Sigmoid colon (tissue), 7 donors: Measurements from ENCODE around the gene CUX1. TPM values are rescaled to one million over a fixed set of nuclear protein-coding genes. Genes with fewer than 3 reads are reported as not detected.
A peak's percentile ranks its signal among the peaks of the same experiment; 100 is the strongest.
"Not testable (repeated sequence)": the region's sequence is repeated elsewhere in the genome, so short reads cannot be mapped to it uniquely, and the experiment has no call there.

Experiments
- DNase-seq: peaks from one replicate; pipeline ENCODE4 v3.0.0-alpha.2; 2019
- H3K27ac ChIP-seq, 4 donors: fragments of 200-600 bp; sonication (generic); one replicate each; pipeline ENCODE4 v1.5.1; 2016 to 2019; ENCODE audit warnings: mild to moderate bottlenecking in 1 of 4
- H3K27me3 ChIP-seq, 3 donors: fragments of 200-600 bp; sonication (generic); one replicate each; pipeline ENCODE4 v1.5.1; 2019; ENCODE audit warnings: mild to moderate bottlenecking in 1 of 3
- H3K36me3 ChIP-seq, 4 donors: fragments of 200-600 bp; sonication (generic); one replicate each; pipeline ENCODE4 v1.5.1; 2016 to 2019
- H3K4me1 ChIP-seq, 4 donors: fragments of 200-600 bp; sonication (generic); one replicate each; pipeline ENCODE4 v1.5.1; 2017 to 2019
- H3K4me3 ChIP-seq, 4 donors: fragments of 200-600 bp; sonication (generic); one replicate each; pipeline ENCODE4 v1.5.1; 2017 to 2019; ENCODE audit warnings: mild to moderate bottlenecking in 2 of 4, moderate library complexity in 1 of 4
- H3K9me3 ChIP-seq, 4 donors: fragments of 200-600 bp in 3 of 4; sonication (generic) in 3 of 4; one replicate each; pipeline versions ENCODE4 v1.5.1 to v1.6.1; 2013 to 2019
- CTCF ChIP-seq, 4 experiments: fragments of 450-650 bp in 3 of 4; fragments of 200-600 bp in 1 of 4; IDR thresholded peaks; one replicate each; pipeline ENCODE4 v1.5.1; 2016 to 2019; ENCODE audit warnings: antibody characterized with exemption in 4 of 4, mild to moderate bottlenecking in 3 of 4, moderate library complexity in 2 of 4
- EP300 ChIP-seq, 4 donors: sonication (generic); formaldehyde crosslinking; IDR thresholded peaks; one replicate each; pipeline ENCODE4 v1.6.1; 2017; ENCODE audit warnings: antibody characterized with exemption in 4 of 4
- POLR2A ChIP-seq, 2 donors: fragments of 450-650 bp; IDR thresholded peaks; one replicate each; pipeline ENCODE4 v1.6.1; 2016; ENCODE audit warnings: antibody characterized with exemption in 2 of 2, mild to moderate bottlenecking in 2 of 2, moderate library complexity in 2 of 2
- POLR2AphosphoS5 ChIP-seq, 4 donors: sonication (generic); formaldehyde crosslinking; IDR thresholded peaks; one replicate each; pipeline ENCODE4 v1.6.1; 2017; ENCODE audit warnings: antibody characterized with exemption in 4 of 4
- WGBS, 2 donors: extraction: QIAGEN DNeasy Blood & Tissue Kit; methylation state at CpG; one replicate each; pipeline ENCODE4 v1.1.7; 2013; 5-methylcytosine and 5-hydroxymethylcytosine counted together
- intact Hi-C: fragments of 100-400 bp; cut with DNase I; formaldehyde crosslinking; loops from one replicate; pipeline ENCODE4 v1.15.1; 2023
- polyA plus RNA-seq, 3 donors: library from polyadenylated mRNA; stranded (reverse); fragments of 200-250 nt; gene quantifications; one replicate each; pipeline ENCODE4 v1.2.3, GENCODE V29; 2013
- total RNA-seq, 4 donors: library from RNA; depleted of rRNA; stranded (reverse); fragments of >200 nt; gene quantifications; one replicate each; pipeline ENCODE4 v1.1.0, GENCODE V29; 2016
- donor health status: healthy with polysubstance abuse.
- donor health status: Bipolar disorder and iron deficiency.
- donor health status: healthy.

Gene CUX1
- total and polyA plus RNA-seq, 7 donors = 46.7 to 127 (median 49.9) TPM

GRCh38 chr7:102024769-102025391 is 207.5 kb downstream of the CUX1 start:
- no peaks in the 10 kb centered on the region for H3K27me3 ChIP-seq
- WGBS, 2 donors = 61 to 71% methylated on average over 15 of the region's 15 CpGs
- no peak for DNase-seq
- intact Hi-C loops = no loop called here
- no peak overlapping the region for H3K27ac ChIP-seq
- TF ChIP-seq POLR2AphosphoS5 (IDR thresholded peaks at IDR 0.05) (no peak), POLR2A (IDR thresholded peaks at IDR 0.05) (no peak), EP300 (IDR thresholded peaks at IDR 0.05) (no peak), CTCF (IDR thresholded peaks at IDR 0.05) (no peak)
- H3K36me3 ChIP-seq = peaks cover 0 to 11% (median 0%) of the 10 kb centered on the region in 4 donors
- no peaks in the 10 kb centered on the region for H3K9me3 ChIP-seq
- H3K4me1 ChIP-seq = peaks cover 0 to 23% (median 18%) of the 10 kb centered on the region in 4 donors
- H3K4me3 ChIP-seq = no peak overlapping the region

- H3K27ac ChIP-seq, H3K4me3 ChIP-seq, H3K9me3 ChIP-seq, H3K27me3 ChIP-seq, intact Hi-C loops, DNase-seq: not testable (repeated sequence)
- peaks cover 0 to 15% (median 0%) of the 10 kb centered on the region in 4 donors for H3K36me3 ChIP-seq
- 84 to 85% methylated on average over 4 of the region's 4 CpGs for WGBS, 2 donors
- H3K4me1 ChIP-seq = peaks cover 0 to 23% (median 18%) of the 10 kb centered on the region in 4 donors
These were observed 208.4 kb downstream of the CUX1 start for GRCh38 chr7:102025777-102026176.

GRCh38 chr7:102028206-102028826 is 210.9 kb downstream of the CUX1 start:
- TF ChIP-seq EP300 (IDR thresholded peaks at IDR 0.05) (no peak), POLR2AphosphoS5 (IDR thresholded peaks at IDR 0.05) (no peak), CTCF (IDR thresholded peaks at IDR 0.05) (no peak), POLR2A (IDR thresholded peaks at IDR 0.05) (no peak)
- Histone ChIP-seq H3K27ac (no peak overlapping the region), H3K36me3 (peaks cover 0 to 15% (median 0%) of the 10 kb centered on the region in 4 donors), H3K4me1 (peaks cover 0 to 15% (median 12%) of the 10 kb centered on the region in 4 donors), H3K9me3 (no peaks in the 10 kb centered on the region), H3K4me3 (no peak overlapping the region), H3K27me3 (no peaks in the 10 kb centered on the region)
- DNase-seq = no peak
- intact Hi-C loops = no loop called here
- WGBS, 2 donors = 67 to 92% methylated on average over 18 of the region's 18 CpGs

GRCh38 chr7:102029616-102030015 is 212.2 kb downstream of the CUX1 start:
- 90 to 94% methylated on average over 6 of the region's 6 CpGs for WGBS, 2 donors
- DNase-seq = no peak
- Histone ChIP-seq H3K4me3 (no peak overlapping the region), H3K27me3 (no peaks in the 10 kb centered on the region), H3K36me3 (peaks cover 0 to 15% (median 0%) of the 10 kb centered on the region in 4 donors), H3K9me3 (no peaks in the 10 kb centered on the region), H3K4me1 (peaks cover 0 to 3% (median under 1%) of the 10 kb centered on the region in 4 donors), H3K27ac (no peak overlapping the region)
- TF ChIP-seq CTCF (IDR thresholded peaks at IDR 0.05) = no peak
- no peak for TF ChIP-seq POLR2AphosphoS5 (IDR thresholded peaks at IDR 0.05)
- TF ChIP-seq EP300 (IDR thresholded peaks at IDR 0.05) = no peak
- no peak for TF ChIP-seq POLR2A (IDR thresholded peaks at IDR 0.05)
- intact Hi-C loops = no loop called here

- H3K4me1 ChIP-seq = no peaks in the 10 kb centered on the region
- H3K27me3 ChIP-seq = no peaks in the 10 kb centered on the region
- no peak overlapping the region for H3K4me3 ChIP-seq
- H3K27ac ChIP-seq = no peak overlapping the region
- intact Hi-C loops = no loop called here
- H3K36me3 ChIP-seq = peaks cover 0 to 15% (median 0%) of the 10 kb centered on the region in 4 donors
- TF ChIP-seq POLR2AphosphoS5 (IDR thresholded peaks at IDR 0.05) (no peak), EP300 (IDR thresholded peaks at IDR 0.05) (no peak), CTCF (IDR thresholded peaks at IDR 0.05) (no peak), POLR2A (IDR thresholded peaks at IDR 0.05) (no peak)
- peak; percentile 22 for DNase-seq
- WGBS, 2 donors = 92 to 97% methylated on average over 8 of the region's 8 CpGs
- H3K9me3 ChIP-seq = no peaks in the 10 kb centered on the region
These were observed 213.3 kb downstream of the CUX1 start for GRCh38 chr7:102030696-102031095.
